K562 (cell line): ENCODE results near the gene RAB14. TPM values are rescaled to one million over a fixed set of nuclear protein-coding genes. Genes with fewer than 3 reads are reported as not detected.
A peak's percentile ranks its signal among the peaks of the same experiment; 100 is the strongest.

ENCODE experiments used
- ATAC-seq: fragments of 200-7000 bp; cut with Tn5 transposase; 3 replicates; pipeline ENCODE4 v1.9.1; 2020; ENCODE audit warnings: moderate library complexity
- BruUV-seq: library from RNA; stranded (reverse); fragments of 400-500 nt; replicated peaks from 2 replicates; lab custom pipeline; 2021; lab: Mats Ljungman, UMichigan
- CTCF ChIA-PET: fragments of 300-600 bp; formaldehyde crosslinking; extraction: SDS; loops from one replicate; lab custom pipeline; 2021; ENCODE audit warnings: low intra/inter-chr PET ratio; lab: Yijun Ruan, JAX
- POLR2A ChIA-PET: fragments of 300-600, 350-650 bp; sonication (Branson Sonifier 250); formaldehyde crosslinking; extraction: SDS; loops from one replicate; lab custom pipeline; 2021; ENCODE audit warnings: antibody characterized with exemption, inconsistent platforms; lab: Yijun Ruan, JAX
- DNase-seq, 4 experiments: peaks; one replicate each; pipeline versions ENCODE4 v3.0.0 to v3.0.0-alpha.2; 2011 to 2018; ENCODE audit warnings: low spot score in 3 of 4, mixed read lengths in 3 of 4; ENCODE audit errors: extremely low read depth in 1 of 4
- FAIRE-seq: peaks from 2 replicates; lab custom pipeline; 2011; peaks lifted over from hg19 to GRCh38; lab: Jason Lieb, UNC
- H2AFZ ChIP-seq: 2 replicates; pipeline ENCODE4 v1.6.0; 2011; ENCODE audit warnings: low read depth, low read length, control low read depth, inconsistent platforms
- H3K27ac ChIP-seq: fragments of 200-600 bp; 3 replicates; pipeline ENCODE4 v1.8.0; 2011; ENCODE audit warnings: low read depth, mild to moderate bottlenecking, control low read depth, inconsistent platforms, low read length, moderate library complexity, mixed read lengths; ENCODE audit errors: extremely low read depth
- H3K27me3 ChIP-seq, 2 experiments: fragments of 300-600 bp in 1 of 2; 2 replicates in 1 of 2; 3 replicates in 1 of 2; pipeline versions ENCODE4 v1.6.0 to v1.8.0; 2011; ENCODE audit warnings: inconsistent platforms in 2 of 2, low read length in 2 of 2, mild to moderate bottlenecking in 1 of 2, mixed read lengths in 1 of 2, moderate library complexity in 1 of 2; ENCODE audit not compliant: control insufficient read depth in 2 of 2, insufficient read depth in 2 of 2
- H3K36me3 ChIP-seq: fragments of 300-600 bp; 3 replicates; pipeline ENCODE4 v1.8.0; 2011; ENCODE audit warnings: mild to moderate bottlenecking, low read length, inconsistent platforms; ENCODE audit not compliant: control insufficient read depth, insufficient read depth
- H3K4me1 ChIP-seq, 2 experiments: fragments of 200-600 bp in 1 of 2; replicated peaks in 1 of 2; 2 replicates in 1 of 2; 3 replicates in 1 of 2; pipeline versions ENCODE4 v1.5.1 to v1.8.0; 2011; ENCODE audit warnings: inconsistent platforms in 2 of 2, low read length in 2 of 2, mild to moderate bottlenecking in 1 of 2, mixed read lengths in 1 of 2, moderate library complexity in 1 of 2; ENCODE audit not compliant: control insufficient read depth in 2 of 2, insufficient read depth in 2 of 2
- H3K4me2 ChIP-seq: 2 replicates; pipeline ENCODE4 v1.6.1; 2011; ENCODE audit warnings: low read length, control low read depth, inconsistent platforms, mixed read lengths; ENCODE audit not compliant: insufficient read depth
- H3K4me3 ChIP-seq: fragments of 200-600 bp; sonication (generic), shearing (Covaris generic); 2 replicates; pipeline ENCODE4 v1.5.1; 2016; ENCODE audit warnings: control low read depth, inconsistent platforms
- H3K79me2 ChIP-seq: fragments of 200-600 bp; 3 replicates; pipeline ENCODE4 v1.8.0; 2011; ENCODE audit warnings: low read length, inconsistent platforms; ENCODE audit not compliant: control insufficient read depth, insufficient read depth
- H3K9ac ChIP-seq, 2 experiments: 2 replicates each; pipeline versions ENCODE4 v1.6.0 to v1.6.1; 2011; ENCODE audit warnings: low read depth in 2 of 2, low read length in 2 of 2, control low read depth in 1 of 2, inconsistent platforms in 1 of 2, mild to moderate bottlenecking in 1 of 2, mixed read lengths in 1 of 2; ENCODE audit not compliant: insufficient read depth in 1 of 2
- H3K9me1 ChIP-seq: one replicate; pipeline ENCODE4 v1.6.0; 2011; ENCODE audit warnings: inconsistent platforms, mild to moderate bottlenecking, low read length, moderate library complexity; ENCODE audit not compliant: control insufficient read depth, insufficient read depth
- H3K9me3 ChIP-seq: replicated peaks from 2 replicates; pipeline ENCODE4 v1.5.1; 2011; ENCODE audit warnings: low read depth, low read length, inconsistent platforms; ENCODE audit not compliant: control insufficient read depth, insufficient read depth
- H4K20me1 ChIP-seq: replicated peaks from 2 replicates; pipeline ENCODE4 v1.6.1; 2011; ENCODE audit warnings: low read length, inconsistent platforms, mixed read lengths; ENCODE audit not compliant: control insufficient read depth, insufficient read depth
- GTF2A2 ChIP-seq: IDR thresholded peaks from 2 replicates; pipeline ENCODE4 v1.6.1; 2016; ENCODE audit warnings: mild to moderate bottlenecking, missing genetic modification characterization, missing compliant biosample characterization
- WGBS: fragments of 100-300 bp; shearing (Covaris generic); methylation state at CpG from one replicate; pipeline ENCODE4 v1.1.6; 2016; ENCODE audit warnings: low coverage, mixed read lengths; ENCODE audit not compliant: insufficient coverage; ENCODE audit errors: missing lambda C conversion rate; 5-methylcytosine and 5-hydroxymethylcytosine counted together
- in situ Hi-C: fragments of 300-500 bp; cut with MboI; formaldehyde crosslinking; loops from 4 replicates; pipeline ENCODE4 v1.15.0; 2018; ENCODE audit warnings: inconsistent platforms, mixed read lengths
- intact Hi-C: fragments of 100-400 bp; cut with micrococcal nuclease; formaldehyde crosslinking; loops from 2 replicates; pipeline ENCODE4 v1.14.2; 2022
- polyA plus RNA-seq, 8 experiments: library from polyadenylated mRNA; depleted of rRNA in 4 of 8; stranded (reverse) in 5 of 8; unstranded in 3 of 8; fragments of >200 nt; fragmentation: Nextera tagmentation in 2 of 8; fragmentation: Illumina TruSeq in 1 of 8; extraction: Ambion mirVana in 2 of 8; extraction: Trizol in 1 of 8; gene quantifications; 2 replicates each; pipeline versions ENCODE4 v1.2.1 to v1.2.3, GENCODE V29; 2011 to 2014; ENCODE audit warnings: inconsistent platforms in 1 of 8, missing spikeins in 1 of 8
- total RNA-seq, 7 experiments: library from RNA; depleted of rRNA in 6 of 7; stranded (reverse); fragments of >200 nt in 6 of 7; fragmentation: Illumina TruSeq in 2 of 7; extraction: Trizol in 2 of 7; gene quantifications; 2 replicates each; pipeline versions ENCODE4 v1.2.1 to v1.2.3, GENCODE V29; 2011 to 2021; ENCODE audit warnings: low replicate concordance in 1 of 7
- TF ChIP-seq, protein P1 (sequence below): fragments of 450-650 bp; formaldehyde crosslinking; IDR thresholded peaks from 2 replicates; pipeline ENCODE4 v1.4.0; 2020; ENCODE audit warnings: mild to moderate bottlenecking, moderate library complexity
- TF ChIP-seq, protein P2 (sequence below), 2 experiments: IDR thresholded peaks in 1 of 2; conservative IDR thresholded peaks in 1 of 2; 2 replicates each; pipeline ENCODE4 v1.6.1; 2016; ENCODE audit warnings: low read depth in 2 of 2, mild to moderate bottlenecking in 1 of 2, missing compliant biosample characterization in 1 of 2, missing genetic modification characterization in 1 of 2, moderate library complexity in 1 of 2

Gene RAB14
- total and polyA plus RNA-seq, 9 of the 15 experiments (the other 6 are each of a cell fraction or from before 2014, with no cell fraction given), result 10.3 to 41.8 (median 20.9) TPM

DNA sequence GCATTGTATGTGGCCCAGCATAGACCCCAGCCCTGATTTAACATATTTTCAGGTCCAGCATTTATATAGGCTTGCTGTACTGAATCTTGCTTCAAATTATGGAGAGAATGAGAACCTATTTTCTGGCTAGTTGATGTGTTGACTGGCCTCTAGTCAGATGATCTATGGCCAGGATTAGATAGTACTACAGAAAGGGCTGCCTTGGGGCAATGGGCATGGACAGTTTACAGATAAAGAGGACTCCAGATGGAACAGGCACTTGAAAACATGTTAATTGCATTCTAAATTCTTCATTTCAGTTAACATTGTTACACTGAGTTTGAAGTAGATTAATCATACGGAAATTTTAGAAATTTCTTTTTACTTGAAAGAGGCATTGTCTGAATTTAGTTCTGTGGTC lies 61.5 kb downstream of the RAB14 start:
- ATAC-seq (no peak), DNase-seq (no peak), FAIRE-seq (no peak)
- Histone ChIP-seq H3K9me1 (no peaks in the 10 kb centered on the region), H3K9ac (no peak overlapping the region), H3K4me3 (no peak overlapping the region), H3K79me2 (no peaks in the 10 kb centered on the region), H3K9me3 (no peaks in the 10 kb centered on the region), H3K4me2 (no peak overlapping the region), H4K20me1 (no peaks in the 10 kb centered on the region), H3K4me1 (no peaks in the 10 kb centered on the region), H3K27me3 (no peaks in the 10 kb centered on the region), H3K36me3 (peaks cover 76% of the 10 kb centered on the region), H2AFZ (no peak overlapping the region), H3K27ac (no peak overlapping the region)
- in situ Hi-C loops, result no loop called here
- 65% methylated on average over 1 of the region's 1 CpG for WGBS
- no peak for TF ChIP-seq GTF2A2 (tag)
- TF ChIP-seq, protein P1, sequence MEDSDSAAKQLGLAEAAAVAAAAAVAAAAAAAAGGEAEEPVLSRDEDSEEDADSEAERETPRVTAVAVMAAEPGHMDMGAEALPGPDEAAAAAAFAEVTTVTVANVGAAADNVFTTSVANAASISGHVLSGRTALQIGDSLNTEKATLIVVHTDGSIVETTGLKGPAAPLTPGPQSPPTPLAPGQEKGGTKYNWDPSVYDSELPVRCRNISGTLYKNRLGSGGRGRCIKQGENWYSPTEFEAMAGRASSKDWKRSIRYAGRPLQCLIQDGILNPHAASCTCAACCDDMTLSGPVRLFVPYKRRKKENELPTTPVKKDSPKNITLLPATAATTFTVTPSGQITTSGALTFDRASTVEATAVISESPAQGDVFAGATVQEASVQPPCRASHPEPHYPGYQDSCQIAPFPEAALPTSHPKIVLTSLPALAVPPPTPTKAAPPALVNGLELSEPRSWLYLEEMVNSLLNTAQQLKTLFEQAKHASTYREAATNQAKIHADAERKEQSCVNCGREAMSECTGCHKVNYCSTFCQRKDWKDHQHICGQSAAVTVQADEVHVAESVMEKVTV (CRISPR knock-in tag), result no peak
- TF ChIP-seq, protein P2, sequence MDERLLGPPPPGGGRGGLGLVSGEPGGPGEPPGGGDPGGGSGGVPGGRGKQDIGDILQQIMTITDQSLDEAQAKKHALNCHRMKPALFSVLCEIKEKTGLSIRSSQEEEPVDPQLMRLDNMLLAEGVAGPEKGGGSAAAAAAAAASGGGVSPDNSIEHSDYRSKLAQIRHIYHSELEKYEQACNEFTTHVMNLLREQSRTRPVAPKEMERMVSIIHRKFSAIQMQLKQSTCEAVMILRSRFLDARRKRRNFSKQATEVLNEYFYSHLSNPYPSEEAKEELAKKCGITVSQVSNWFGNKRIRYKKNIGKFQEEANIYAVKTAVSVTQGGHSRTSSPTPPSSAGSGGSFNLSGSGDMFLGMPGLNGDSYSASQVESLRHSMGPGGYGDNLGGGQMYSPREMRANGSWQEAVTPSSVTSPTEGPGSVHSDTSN (CRISPR knock-in tag; IDR thresholded peaks at IDR 0.05; ENCODE audit: low read depth), result no peak
- TF ChIP-seq, protein P2 (tag; conservative IDR thresholded peaks at IDR 0.05; ENCODE audit: low read depth), result 0 out of 2 replicates have a peak, but pooled peaks have one; percentile 13
- CTCF ChIA-PET, result interaction anchor here (0.6 kb wide), 1 partner anchor 141 kb away, joined by 3 read pairs; no protein-coding TSS in a partner anchor
- POLR2A ChIA-PET, result interaction anchor here (0.6 to 2.4 kb wide), 3 partner anchors 13 to 48 kb away, joined by 3 to 5 read pairs (median 3); no protein-coding TSS in a partner anchor
- no TSS peak for BruUV-seq
- intact Hi-C loops, result no loop called here
